Activated T-helper 2 cell treated with anti-CD3 and anti-CD28 coated beads, Interferon-gamma antibody, Interleukin-2, Interleukin-4, amounts not matched to agents 10 μg/mL and 5 μg/mL and 100 μg/mL, durations not matched to agents 14 hours and 24 hours and 36 hours (primary cell): ENCODE measurements around the gene ZFP36L2. TPM values are rescaled to one million over a fixed set of nuclear protein-coding genes. Genes with fewer than 3 reads are reported as not detected.

Experiments
- DNase-seq: peaks from one replicate; pipeline ENCODE4 v3.0.0; 2021; ENCODE audit warnings: low spot score
- H3K27ac Mint-ChIP-seq: one replicate; pipeline ENCODE4 v1.8.0; 2021; ENCODE audit warnings: mixed read lengths
- H3K27me3 Mint-ChIP-seq: one replicate; pipeline ENCODE4 v1.8.0; 2021; ENCODE audit warnings: low read depth, mixed read lengths
- H3K36me3 Mint-ChIP-seq: one replicate; pipeline ENCODE4 v1.8.0; 2021; ENCODE audit warnings: low read depth, mixed read lengths
- H3K4me1 Mint-ChIP-seq: one replicate; pipeline ENCODE4 v1.8.0; 2021; ENCODE audit warnings: low read depth, mixed read lengths
- H3K4me3 Mint-ChIP-seq: one replicate; pipeline ENCODE4 v1.8.0; 2021; ENCODE audit warnings: low read depth, mild to moderate bottlenecking, moderate library complexity, mixed read lengths
- H3K9me3 Mint-ChIP-seq: one replicate; pipeline ENCODE4 v1.8.0; 2021; ENCODE audit warnings: mixed read lengths
- intact Hi-C: fragments of 100-400 bp; cut with micrococcal nuclease; formaldehyde crosslinking; loops from one replicate; pipeline ENCODE4 v1.15.1; 2023
- total RNA-seq: library from RNA; stranded (reverse); gene quantifications from 2 replicates; pipeline ENCODE4 v1.2.3, GENCODE V29; 2022

Gene ZFP36L2
- total RNA-seq, 1 donor from 2014 or later = 114 TPM

DNA sequence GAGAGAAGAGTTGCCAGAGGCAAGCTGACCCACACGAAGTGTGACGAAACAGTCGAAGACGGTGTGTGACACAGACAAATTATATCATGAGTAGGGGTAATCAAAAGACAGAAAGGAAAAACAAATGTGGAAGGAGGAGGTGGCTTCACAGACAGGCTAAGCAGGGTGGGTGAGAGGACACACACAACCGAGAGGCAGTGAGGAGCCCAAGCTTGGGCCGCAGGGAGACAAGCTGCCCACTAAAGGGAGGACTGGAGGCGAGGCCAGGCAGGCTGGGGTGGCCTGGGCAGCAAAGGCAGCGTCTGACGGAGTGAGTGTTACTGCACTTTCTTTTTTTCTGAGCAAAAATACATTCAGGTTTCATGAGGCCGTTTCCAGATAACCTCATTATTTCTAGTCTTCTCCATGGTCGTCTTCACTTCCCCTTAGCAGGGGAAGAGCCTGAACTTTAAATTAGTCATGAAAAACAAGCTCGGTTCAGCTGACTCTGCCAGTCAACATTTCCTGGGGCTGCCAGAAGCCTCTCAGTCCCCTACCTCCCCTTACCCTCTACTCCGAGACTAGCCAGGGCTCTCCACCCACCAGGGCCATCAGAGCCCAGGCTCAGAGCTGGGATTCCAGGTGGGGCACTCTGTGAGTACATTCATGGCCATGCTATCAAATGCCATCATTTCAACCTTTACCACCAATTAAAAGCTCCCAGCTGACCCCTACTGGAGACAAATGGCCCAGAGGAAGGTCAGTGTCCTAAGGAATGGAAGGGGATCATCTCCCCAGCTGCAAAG, 13.8 kb upstream of the ZFP36L2 start:
- peaks cover 6% of the 10 kb centered on the region for H3K4me1 Mint-ChIP-seq
- intact Hi-C loops = no loop called here
- H3K9me3 Mint-ChIP-seq = no peaks in the 10 kb centered on the region
- H3K27ac Mint-ChIP-seq = no peak overlapping the region
- no peaks in the 10 kb centered on the region for H3K36me3 Mint-ChIP-seq
- no peak overlapping the region for H3K4me3 Mint-ChIP-seq
- no peak for DNase-seq
- H3K27me3 Mint-ChIP-seq = no peaks in the 10 kb centered on the region

DNA sequence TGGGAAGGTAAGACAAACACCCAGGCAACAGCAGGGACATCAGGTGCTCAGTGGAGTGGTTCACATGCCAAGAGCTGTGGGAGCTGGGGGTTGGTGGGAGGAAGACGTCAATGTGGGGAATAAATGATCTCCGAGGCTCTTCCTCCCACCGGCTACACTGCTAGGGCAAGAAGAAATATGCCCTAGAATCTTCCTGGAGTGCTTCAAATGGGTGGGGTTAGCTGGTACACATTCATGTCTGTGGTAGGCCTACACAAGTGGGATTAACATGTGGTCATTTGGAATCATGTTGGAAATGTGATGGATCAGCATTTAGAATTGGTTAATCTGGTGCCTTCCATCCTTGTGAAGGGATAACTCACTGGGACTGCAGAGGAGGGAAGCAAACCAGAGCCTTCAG, 12.4 kb upstream of the ZFP36L2 start:
- no peak overlapping the region for H3K4me3 Mint-ChIP-seq
- no peak for DNase-seq
- peaks cover 6% of the 10 kb centered on the region for H3K4me1 Mint-ChIP-seq

DNA sequence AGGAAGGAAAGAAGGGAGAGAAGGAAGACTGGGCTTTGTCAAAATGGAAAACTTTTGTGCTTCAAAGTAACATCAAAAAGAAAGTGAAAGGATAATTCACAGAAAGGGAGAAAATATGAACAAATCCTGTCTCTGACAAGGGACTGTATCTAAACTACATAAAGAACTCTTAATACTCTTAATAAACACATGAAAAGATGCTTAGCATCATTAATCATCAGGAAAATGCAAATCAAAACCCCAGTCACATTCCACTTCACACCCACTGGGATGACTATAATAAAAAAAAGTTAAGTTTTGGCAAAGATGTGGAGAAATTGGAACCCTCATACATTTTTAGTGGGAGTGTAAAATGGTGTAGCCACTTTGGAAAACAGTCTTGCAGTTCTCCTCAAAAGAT, 11.8 kb upstream of the ZFP36L2 start:
- no peak overlapping the region for H3K4me3 Mint-ChIP-seq

More for the DNA sequence above, 12.4 kb upstream of the ZFP36L2 start:
- H3K36me3 Mint-ChIP-seq = no peaks in the 10 kb centered on the region
- H3K27me3 Mint-ChIP-seq = no peaks in the 10 kb centered on the region
- no peak overlapping the region for H3K27ac Mint-ChIP-seq
- H3K9me3 Mint-ChIP-seq = no peaks in the 10 kb centered on the region
- intact Hi-C loops = no loop called here

DNA sequence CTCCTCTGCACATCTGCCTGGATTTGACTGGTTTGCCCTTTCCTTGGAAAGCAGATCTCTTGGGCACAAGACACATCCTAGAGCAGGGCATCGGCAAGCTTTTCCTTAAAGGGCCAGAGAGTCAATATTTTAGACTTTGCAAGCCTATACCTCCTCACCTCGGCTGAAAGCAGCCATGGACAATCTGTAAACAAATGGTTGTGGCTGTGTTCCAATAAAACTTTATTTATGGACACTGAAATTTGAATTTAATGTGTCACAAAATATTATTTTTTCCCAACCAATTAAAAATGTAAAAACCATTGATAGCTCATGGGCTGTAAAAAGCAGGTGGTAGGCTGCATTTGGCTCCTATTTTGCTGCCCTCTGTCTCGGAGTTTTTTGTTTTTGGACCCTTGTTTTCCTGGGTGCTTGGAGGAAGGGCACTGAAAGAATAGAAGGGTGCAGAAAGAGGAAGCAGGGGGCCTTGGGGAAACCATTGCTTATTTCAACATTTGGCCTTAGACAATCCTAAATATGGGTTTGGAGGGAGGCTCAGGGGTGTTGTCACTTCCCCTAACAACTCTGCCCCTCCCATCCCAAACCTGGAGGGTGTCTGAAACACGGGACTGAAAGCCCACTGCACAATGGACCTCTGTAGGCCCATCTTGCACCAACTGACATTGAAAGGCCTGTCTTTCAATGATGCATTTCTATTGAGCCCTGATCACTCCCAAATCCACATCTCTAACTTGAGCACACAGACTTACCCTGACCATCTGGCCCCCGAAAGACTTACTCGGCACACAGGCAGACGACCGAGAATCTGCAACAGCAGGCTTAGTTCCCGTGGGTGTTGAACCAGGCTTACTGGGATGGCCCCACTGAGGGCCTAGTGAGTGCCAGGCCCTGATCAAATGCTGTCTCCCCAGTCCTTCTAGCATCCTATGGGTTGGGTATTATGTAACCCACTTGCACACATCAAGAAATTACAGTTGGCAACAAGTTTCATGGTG, 7.1 kb upstream of the ZFP36L2 start:
- intact Hi-C loops = no loop called here
- Mint-ChIP-seq H3K27ac (no peak overlapping the region), H3K4me3 (no peak overlapping the region), H3K4me1 (peaks cover 17% of the 10 kb centered on the region), H3K27me3 (no peaks in the 10 kb centered on the region), H3K36me3 (peaks cover 16% of the 10 kb centered on the region), H3K9me3 (no peaks in the 10 kb centered on the region)
- no peak for DNase-seq

More for the DNA sequence above, 11.8 kb upstream of the ZFP36L2 start:
- H3K4me1 Mint-ChIP-seq = peaks cover 6% of the 10 kb centered on the region
- H3K27ac Mint-ChIP-seq = no peak overlapping the region
- H3K27me3 Mint-ChIP-seq = no peaks in the 10 kb centered on the region
- H3K36me3 Mint-ChIP-seq = no peaks in the 10 kb centered on the region
- no peaks in the 10 kb centered on the region for H3K9me3 Mint-ChIP-seq
- intact Hi-C loops = no loop called here
- no peak for DNase-seq

DNA sequence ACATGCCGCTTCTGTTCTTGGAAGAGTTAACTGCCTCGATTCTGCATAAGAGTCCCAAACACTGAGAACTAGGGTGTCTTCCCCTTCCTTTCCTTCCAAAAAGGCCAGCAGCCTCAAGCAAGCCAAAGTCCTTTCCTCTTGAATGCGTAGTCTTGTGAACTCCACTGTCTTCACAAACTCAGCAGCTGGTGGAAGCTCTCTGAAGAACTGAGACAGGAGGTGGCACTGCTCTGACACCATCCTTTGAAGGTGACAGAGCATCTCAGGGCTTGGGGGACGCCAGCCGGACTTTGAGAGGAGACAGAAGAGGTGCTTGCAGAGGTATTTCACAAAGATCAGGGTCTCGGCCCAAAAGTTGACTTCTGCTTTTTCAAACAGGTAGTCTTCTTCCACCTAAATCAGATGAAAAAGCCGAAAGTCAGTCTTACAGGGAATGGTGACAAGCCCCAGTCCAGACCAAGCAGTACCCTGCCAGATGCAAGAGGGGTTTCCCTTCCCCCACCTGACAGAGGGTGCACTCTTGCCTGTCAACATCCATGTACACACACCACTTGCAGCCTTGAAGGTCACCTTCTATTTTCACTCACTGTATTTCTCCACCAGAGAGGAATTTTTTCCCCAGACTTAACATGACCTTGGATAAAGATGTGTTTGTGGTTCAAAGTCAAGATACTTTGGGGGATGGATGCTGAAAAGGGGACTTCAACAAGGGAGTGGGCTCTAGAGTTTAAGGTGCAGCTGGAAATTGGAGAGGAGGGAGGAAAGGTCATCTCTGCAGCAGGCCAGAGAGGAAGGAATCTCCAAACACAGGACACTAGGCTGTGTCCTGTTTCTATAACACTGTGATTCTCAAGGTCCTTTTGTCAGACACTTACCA, 4.8 kb upstream of the ZFP36L2 start:
- H3K4me1 Mint-ChIP-seq = peaks cover 20% of the 10 kb centered on the region
- intact Hi-C loops = no loop called here
- no peak overlapping the region for H3K4me3 Mint-ChIP-seq
- H3K9me3 Mint-ChIP-seq = no peaks in the 10 kb centered on the region
- H3K36me3 Mint-ChIP-seq = peaks cover 16% of the 10 kb centered on the region
- H3K27ac Mint-ChIP-seq = no peak overlapping the region
- no peaks in the 10 kb centered on the region for H3K27me3 Mint-ChIP-seq
- no peak for DNase-seq

DNA sequence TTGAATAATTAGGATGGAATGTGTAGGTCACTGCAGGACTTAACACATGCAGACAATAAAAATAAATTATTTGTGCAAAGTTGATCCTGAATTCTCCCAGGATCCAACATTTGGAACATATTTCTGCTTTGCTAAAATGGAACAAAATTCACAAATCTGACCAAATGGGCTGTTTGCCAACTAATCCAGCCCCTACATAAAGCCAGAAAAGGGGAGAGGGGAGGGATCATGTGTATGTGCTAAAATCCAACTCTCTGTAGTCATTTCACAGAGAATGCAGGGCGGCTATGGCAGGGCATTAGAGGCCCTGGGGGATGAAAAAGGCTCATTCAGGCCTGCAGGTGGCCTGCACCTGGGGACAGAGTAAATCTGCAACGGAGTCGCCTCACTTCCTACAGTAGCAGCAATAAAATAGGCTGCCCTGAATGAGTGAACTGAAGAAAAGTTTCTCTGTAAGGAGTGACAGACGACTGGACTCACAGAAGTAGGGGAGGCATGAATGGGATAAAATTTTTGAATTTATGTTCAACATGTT, 4.0 kb upstream of the ZFP36L2 start:
- Mint-ChIP-seq H3K27ac (no peak overlapping the region), H3K4me1 (peaks cover 20% of the 10 kb centered on the region), H3K36me3 (peaks cover 23% of the 10 kb centered on the region), H3K9me3 (no peaks in the 10 kb centered on the region), H3K27me3 (no peaks in the 10 kb centered on the region), H3K4me3 (no peak overlapping the region)
- no peak for DNase-seq
- intact Hi-C loops = no loop called here

DNA sequence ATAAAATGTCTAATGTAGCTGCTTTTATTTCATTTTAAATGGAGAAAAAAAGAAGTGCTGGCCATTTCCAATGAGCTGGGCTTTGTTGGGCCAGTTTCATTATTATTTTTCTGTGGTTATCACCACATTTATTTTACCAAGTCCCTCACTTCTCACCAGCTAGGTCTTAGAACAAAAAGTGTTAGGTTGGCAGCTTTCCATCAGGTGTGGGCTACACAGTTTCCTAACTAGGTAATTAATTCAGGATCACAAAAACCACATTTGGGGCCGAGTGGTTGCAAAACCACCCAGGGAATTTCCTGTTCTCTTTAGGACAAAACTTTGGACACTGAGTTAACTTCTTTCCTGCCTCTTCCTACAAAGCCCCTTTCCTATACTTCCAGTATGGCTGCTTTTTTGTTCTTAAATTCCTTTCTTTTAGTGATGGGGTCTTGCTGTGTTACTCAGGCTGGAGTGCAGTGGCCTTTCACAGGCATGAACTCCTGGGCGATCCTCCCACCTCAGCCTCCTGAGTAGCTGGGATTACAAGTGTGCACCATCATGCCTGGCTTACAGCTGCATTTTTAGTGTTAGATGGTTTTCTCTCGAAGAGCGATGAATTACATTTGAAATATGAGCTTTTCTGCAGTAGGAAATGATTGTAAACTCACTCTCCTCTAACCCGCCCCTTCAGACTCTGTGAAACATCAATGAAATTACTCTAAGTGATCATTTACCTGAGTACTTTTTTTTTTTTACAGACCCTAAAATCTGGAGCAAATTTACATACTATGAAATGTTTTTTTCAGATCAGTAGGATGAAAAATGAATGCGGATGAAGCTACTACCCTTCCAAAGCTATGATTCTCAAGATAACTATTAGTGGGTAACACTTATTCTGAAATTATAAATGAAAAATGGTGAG, 2.6 kb upstream of the ZFP36L2 start:
- H3K4me1 Mint-ChIP-seq = peaks cover 20% of the 10 kb centered on the region
- intact Hi-C loops = loop anchor here (1.0 to 10.0 kb wide), 11 partner anchors 102 to 546 kb away; partner anchors contain the start of gene DYNC2LI1
- H3K9me3 Mint-ChIP-seq = no peaks in the 10 kb centered on the region
- no peaks in the 10 kb centered on the region for H3K27me3 Mint-ChIP-seq
- H3K4me3 Mint-ChIP-seq = peak overlapping the region; percentile 67
- peaks cover 34% of the 10 kb centered on the region for H3K36me3 Mint-ChIP-seq
- H3K27ac Mint-ChIP-seq = peak overlapping the region; percentile 59
- DNase-seq = no peak

DNA sequence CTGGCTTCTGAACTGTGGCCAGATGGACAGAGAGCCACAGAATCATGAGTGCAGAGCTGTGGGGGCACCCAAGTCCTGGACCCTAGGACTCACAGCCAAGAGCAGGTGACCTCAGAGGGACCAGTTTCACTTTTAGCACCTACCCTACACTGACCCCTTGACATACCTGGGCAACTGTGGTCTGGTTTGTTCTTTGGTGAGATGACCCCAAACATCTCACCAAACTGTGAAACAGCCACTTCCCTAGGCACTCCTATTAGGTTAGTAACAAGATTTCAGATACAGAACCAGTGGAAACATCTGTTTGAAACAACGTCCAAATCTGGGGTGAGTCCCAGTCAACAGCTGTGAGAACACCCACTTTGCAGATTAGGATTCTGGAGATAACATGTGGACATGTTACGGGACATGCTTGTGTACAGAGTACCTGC, 1.9 kb upstream of the ZFP36L2 start:
- Mint-ChIP-seq H3K27me3 (no peaks in the 10 kb centered on the region), H3K4me3 (peak overlapping the region; percentile 88), H3K9me3 (no peaks in the 10 kb centered on the region), H3K4me1 (peaks cover 20% of the 10 kb centered on the region), H3K27ac (no peak overlapping the region), H3K36me3 (peaks cover 41% of the 10 kb centered on the region)
- intact Hi-C loops = loop anchor here (2.0 to 10.0 kb wide), 8 partner anchors 199 to 546 kb away; partner anchors contain the start of gene DYNC2LI1
- no peak for DNase-seq

DNA sequence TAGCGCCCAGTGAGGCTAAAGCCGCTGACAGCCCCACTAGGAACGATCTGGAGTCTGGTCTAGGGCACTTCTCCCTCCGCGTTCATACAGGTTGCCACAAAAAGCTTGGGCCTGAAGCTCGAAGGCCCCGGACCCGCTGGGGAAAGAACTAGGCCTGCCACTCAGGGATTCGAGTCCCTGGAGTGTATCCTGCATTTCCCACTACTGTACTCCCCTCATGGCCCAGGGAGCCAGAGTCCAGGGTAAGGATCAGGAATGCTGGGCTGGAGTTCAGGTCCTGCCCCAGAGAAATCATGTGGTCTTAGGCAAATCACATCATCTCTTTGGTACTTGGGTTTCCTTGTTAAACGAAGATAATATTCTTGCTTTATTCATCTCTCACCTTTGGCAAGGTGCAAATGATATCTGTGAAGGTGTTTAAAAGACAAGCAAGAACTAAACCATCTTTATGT, 1.4 kb upstream of the ZFP36L2 start:
- Mint-ChIP-seq H3K36me3 (peaks cover 44% of the 10 kb centered on the region), H3K9me3 (no peaks in the 10 kb centered on the region), H3K27ac (peak overlapping the region; percentile 63), H3K4me3 (peak overlapping the region; percentile 88), H3K27me3 (no peaks in the 10 kb centered on the region), H3K4me1 (peaks cover 21% of the 10 kb centered on the region)
- DNase-seq = no peak
- intact Hi-C loops = loop anchor here (2.0 to 10.0 kb wide), 9 partner anchors 169 to 547 kb away; partner anchors contain the start of gene DYNC2LI1

DNA sequence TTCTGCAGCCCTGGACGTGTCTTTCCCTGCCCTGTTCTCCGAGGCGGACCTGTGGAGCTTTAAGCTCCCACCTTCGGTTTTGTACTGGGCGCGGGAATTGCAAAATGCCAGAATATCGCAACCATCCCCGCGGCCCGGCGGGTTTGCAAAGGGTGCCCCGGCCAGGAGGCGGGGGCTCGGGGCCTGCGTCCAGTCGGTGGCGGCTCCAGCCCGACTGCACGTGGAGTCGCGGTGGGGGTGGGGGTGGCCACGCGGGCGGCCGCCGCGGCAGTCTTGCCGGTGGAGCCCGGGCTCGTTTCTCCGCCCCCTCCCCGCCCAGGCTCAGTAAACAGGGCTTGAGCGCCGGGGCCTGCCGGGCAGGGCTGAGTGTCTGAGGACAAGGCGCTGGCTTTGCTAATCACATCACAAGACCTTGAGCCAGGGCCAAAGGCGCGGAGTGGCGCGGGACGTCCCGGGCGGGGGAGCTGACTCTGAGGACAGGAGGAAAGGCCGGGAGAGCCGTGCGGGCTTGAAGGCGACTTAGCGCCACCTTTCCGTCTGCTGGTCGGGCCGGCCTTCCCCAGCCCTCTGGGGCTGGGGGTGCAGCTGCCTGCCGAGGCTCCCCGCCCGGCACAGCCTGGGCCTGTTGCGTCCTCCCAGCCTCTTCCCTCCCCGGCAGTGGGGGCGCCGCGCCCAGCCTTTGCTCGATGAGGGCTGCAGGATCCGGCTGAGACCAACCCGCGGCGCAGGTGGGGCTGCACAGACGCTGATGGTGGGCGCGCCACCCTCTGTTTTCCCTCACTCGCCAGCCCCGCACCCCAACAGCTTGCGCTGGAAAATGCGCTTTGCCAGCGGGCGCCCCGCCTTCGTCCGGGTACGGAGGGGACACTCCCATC, 786 bp upstream of the ZFP36L2 start:
- peaks cover 25% of the 10 kb centered on the region for H3K4me1 Mint-ChIP-seq

More for the DNA sequence above, 786 bp upstream of the ZFP36L2 start:
- Mint-ChIP-seq H3K36me3 (peaks cover 50% of the 10 kb centered on the region), H3K27ac (peak overlapping the region; percentile 88), H3K9me3 (no peaks in the 10 kb centered on the region), H3K27me3 (no peaks in the 10 kb centered on the region), H3K4me3 (peak overlapping the region; percentile 88)
- intact Hi-C loops = loop anchor here (1.0 to 10.0 kb wide), 9 partner anchors 53 to 548 kb away; partner anchors contain the start of gene DYNC2LI1
- peak; percentile 61 for DNase-seq
